ENCODE data around the gene KRT6C.

KRT6C gene

DNA sequence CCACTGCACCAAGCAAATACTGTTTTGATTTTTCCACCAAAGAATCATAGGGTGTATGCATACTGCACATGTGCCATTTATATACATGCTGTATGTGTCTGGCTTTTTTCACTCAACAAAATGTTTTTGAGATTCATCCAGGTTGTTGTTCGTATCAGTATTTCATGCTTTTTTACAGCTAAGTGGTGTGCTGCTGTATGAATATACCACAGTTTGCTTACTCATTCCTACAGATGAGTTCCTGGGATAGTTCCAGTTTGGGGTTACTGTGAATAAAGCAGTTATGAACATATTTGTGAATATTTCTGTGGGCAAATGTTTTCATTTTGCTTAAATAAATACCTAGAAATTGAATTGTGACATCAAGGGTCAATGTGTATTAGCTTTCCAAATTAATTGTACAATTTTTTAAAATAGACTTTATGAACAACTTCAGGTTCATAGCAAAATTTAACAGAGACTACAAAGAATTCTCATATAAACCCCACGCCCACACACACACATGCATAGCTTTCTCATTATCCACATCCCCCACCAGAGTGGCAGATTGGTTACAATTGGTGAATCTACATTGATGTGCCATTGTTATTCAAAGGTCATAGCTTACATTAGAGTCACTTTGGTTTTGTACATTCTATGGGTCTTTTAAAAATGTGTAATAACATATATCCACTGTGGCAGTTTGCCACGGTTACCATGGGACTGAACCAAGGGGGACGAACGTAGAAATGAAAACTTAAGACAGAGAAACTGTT is 26.4 kb upstream of the KRT6C start:
- TF ChIP-seq YY1 (IDR thresholded peaks at IDR 0.05; ENCODE audit: low read depth) (no peak), TCF12 (IDR thresholded peaks at IDR 0.05; ENCODE audit: low read depth) (no peak), EP300 (IDR thresholded peaks at IDR 0.05; ENCODE audit: borderline replicate concordance) (no peak), NFIC (IDR thresholded peaks at IDR 0.05) (no peak), TEAD4 (IDR thresholded peaks at IDR 0.05) (no peak), TAF1 (IDR thresholded peaks at IDR 0.05; ENCODE audit: low read depth) (no peak), EGR1 (IDR thresholded peaks at IDR 0.05) (no peak), ZBTB7A (IDR thresholded peaks at IDR 0.05; ENCODE audit: low read depth) (no peak), RAD21 (IDR thresholded peaks at IDR 0.05; ENCODE audit: low read depth) (no peak), CREB1 (IDR thresholded peaks at IDR 0.05; ENCODE audit: low read depth) (no peak), CEBPB (IDR thresholded peaks at IDR 0.05) (no peak), FOXM1 (IDR thresholded peaks at IDR 0.05; ENCODE audit: borderline replicate concordance, low read depth) (no peak)
- TF ChIP-seq, protein P1, sequence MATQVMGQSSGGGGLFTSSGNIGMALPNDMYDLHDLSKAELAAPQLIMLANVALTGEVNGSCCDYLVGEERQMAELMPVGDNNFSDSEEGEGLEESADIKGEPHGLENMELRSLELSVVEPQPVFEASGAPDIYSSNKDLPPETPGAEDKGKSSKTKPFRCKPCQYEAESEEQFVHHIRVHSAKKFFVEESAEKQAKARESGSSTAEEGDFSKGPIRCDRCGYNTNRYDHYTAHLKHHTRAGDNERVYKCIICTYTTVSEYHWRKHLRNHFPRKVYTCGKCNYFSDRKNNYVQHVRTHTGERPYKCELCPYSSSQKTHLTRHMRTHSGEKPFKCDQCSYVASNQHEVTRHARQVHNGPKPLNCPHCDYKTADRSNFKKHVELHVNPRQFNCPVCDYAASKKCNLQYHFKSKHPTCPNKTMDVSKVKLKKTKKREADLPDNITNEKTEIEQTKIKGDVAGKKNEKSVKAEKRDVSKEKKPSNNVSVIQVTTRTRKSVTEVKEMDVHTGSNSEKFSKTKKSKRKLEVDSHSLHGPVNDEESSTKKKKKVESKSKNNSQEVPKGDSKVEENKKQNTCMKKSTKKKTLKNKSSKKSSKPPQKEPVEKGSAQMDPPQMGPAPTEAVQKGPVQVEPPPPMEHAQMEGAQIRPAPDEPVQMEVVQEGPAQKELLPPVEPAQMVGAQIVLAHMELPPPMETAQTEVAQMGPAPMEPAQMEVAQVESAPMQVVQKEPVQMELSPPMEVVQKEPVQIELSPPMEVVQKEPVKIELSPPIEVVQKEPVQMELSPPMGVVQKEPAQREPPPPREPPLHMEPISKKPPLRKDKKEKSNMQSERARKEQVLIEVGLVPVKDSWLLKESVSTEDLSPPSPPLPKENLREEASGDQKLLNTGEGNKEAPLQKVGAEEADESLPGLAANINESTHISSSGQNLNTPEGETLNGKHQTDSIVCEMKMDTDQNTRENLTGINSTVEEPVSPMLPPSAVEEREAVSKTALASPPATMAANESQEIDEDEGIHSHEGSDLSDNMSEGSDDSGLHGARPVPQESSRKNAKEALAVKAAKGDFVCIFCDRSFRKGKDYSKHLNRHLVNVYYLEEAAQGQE (IDR thresholded peaks at IDR 0.05; ENCODE audit: low read depth) = no peak
- TF ChIP-seq, protein P2, sequence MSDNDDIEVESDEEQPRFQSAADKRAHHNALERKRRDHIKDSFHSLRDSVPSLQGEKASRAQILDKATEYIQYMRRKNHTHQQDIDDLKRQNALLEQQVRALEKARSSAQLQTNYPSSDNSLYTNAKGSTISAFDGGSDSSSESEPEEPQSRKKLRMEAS (IDR thresholded peaks at IDR 0.05) = no peak
- TF ChIP-seq, protein P3, sequence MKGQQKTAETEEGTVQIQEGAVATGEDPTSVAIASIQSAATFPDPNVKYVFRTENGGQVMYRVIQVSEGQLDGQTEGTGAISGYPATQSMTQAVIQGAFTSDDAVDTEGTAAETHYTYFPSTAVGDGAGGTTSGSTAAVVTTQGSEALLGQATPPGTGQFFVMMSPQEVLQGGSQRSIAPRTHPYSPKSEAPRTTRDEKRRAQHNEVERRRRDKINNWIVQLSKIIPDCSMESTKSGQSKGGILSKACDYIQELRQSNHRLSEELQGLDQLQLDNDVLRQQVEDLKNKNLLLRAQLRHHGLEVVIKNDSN (IDR thresholded peaks at IDR 0.05) = no peak

DNA sequence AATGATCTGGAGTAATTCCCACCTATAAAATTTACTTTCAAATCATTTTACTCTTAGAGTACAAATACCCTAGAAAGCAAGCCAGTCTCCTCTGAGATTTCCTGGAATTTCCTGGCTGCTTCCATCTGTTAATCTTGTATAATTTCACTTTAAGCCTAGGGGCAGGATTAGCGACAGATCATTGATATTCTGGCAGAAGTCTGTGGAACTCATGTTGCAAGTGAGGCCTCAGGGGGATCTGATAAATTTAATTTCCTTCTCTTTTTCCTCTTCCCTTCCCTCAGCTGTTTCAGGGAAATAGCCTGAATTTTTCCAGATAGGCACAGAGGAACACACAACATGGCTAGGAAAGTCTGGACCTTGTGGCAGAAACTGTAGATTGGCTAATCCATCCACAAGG is 25.3 kb upstream of the KRT6C start:
- TF ChIP-seq TCF12 (IDR thresholded peaks at IDR 0.05; ENCODE audit: low read depth) = no peak
- no peak for TF ChIP-seq EGR1 (IDR thresholded peaks at IDR 0.05)
- no peak for TF ChIP-seq NFIC (IDR thresholded peaks at IDR 0.05)
- TF ChIP-seq RAD21 (IDR thresholded peaks at IDR 0.05; ENCODE audit: low read depth) = no peak
- TF ChIP-seq ZBTB7A (IDR thresholded peaks at IDR 0.05; ENCODE audit: low read depth) = no peak
- no peak for TF ChIP-seq CEBPB (IDR thresholded peaks at IDR 0.05)
- TF ChIP-seq TEAD4 (IDR thresholded peaks at IDR 0.05) = no peak
- TF ChIP-seq EP300 (IDR thresholded peaks at IDR 0.05; ENCODE audit: borderline replicate concordance) = no peak
- TF ChIP-seq CREB1 (IDR thresholded peaks at IDR 0.05; ENCODE audit: low read depth) = no peak
- TF ChIP-seq TAF1 (IDR thresholded peaks at IDR 0.05; ENCODE audit: low read depth) = no peak
- no peak for TF ChIP-seq FOXM1 (IDR thresholded peaks at IDR 0.05; ENCODE audit: borderline replicate concordance, low read depth)
- no peak for TF ChIP-seq YY1 (IDR thresholded peaks at IDR 0.05; ENCODE audit: low read depth)
- TF ChIP-seq, protein P1 (IDR thresholded peaks at IDR 0.05; ENCODE audit: low read depth) = no peak
- TF ChIP-seq, protein P2 (IDR thresholded peaks at IDR 0.05) = no peak

DNA sequence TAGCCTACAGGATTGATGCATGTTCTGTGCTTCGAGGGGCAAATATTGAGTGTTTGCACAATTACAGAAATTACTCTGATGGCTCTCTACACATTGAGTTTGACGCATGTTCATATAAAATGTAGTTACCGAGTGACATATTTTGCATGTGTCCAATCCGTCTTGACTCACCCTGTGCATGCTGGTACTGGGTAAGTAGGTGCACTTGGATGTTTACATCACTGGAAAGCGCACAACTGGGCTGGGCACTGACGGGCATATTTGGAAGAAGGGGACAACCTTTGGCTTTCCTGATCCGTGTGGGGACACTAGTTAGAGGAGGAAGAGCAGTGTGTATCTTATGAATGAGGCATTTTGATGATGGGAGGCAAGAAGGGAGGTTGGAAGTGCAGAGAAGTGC is 24.4 kb upstream of the KRT6C start:
- TF ChIP-seq, protein P3 (IDR thresholded peaks at IDR 0.05) = no peak
- TF ChIP-seq EP300 (IDR thresholded peaks at IDR 0.05; ENCODE audit: borderline replicate concordance) (no peak), TAF1 (IDR thresholded peaks at IDR 0.05; ENCODE audit: low read depth) (no peak), RAD21 (IDR thresholded peaks at IDR 0.05; ENCODE audit: low read depth) (no peak), NFIC (IDR thresholded peaks at IDR 0.05) (no peak), CEBPB (IDR thresholded peaks at IDR 0.05) (no peak), YY1 (IDR thresholded peaks at IDR 0.05; ENCODE audit: low read depth) (no peak), ZBTB7A (IDR thresholded peaks at IDR 0.05; ENCODE audit: low read depth) (no peak)
- TF ChIP-seq, protein P1 (IDR thresholded peaks at IDR 0.05; ENCODE audit: low read depth) = no peak
- TF ChIP-seq, protein P2 (IDR thresholded peaks at IDR 0.05) = no peak

DNA sequence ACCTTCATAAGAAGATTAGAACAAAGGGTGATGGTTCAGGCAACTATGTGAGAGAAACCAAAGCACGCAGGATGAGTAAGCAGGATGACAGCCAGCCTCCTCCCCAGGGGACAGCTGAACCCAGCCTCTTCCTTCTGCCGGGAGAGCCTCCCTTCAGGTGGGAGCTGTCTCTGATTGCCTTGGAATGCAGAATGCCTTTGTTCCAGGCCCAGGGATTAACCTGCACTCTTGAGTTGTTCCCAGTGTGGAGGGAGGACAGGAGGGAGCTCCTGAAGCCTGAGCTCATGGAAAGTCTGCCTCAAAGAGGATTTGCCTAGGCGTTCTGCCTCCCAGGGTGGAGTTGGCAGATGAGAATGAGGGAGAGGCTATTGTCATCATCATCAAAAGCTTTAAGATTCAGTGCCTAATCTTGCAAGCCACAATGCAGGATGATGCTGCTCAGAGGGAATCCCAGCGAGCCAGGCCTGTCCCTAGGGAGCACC is 23.0 kb upstream of the KRT6C start:
- no peak for TF ChIP-seq CREB1 (IDR thresholded peaks at IDR 0.05; ENCODE audit: low read depth)
- TF ChIP-seq CEBPB (IDR thresholded peaks at IDR 0.05) = no peak
- TF ChIP-seq YY1 (IDR thresholded peaks at IDR 0.05; ENCODE audit: low read depth) = 0 out of 2 replicates have a peak, but pooled peaks have one; percentile 14
- TF ChIP-seq, protein P3 (IDR thresholded peaks at IDR 0.05) = no peak
- TF ChIP-seq TAF1 (IDR thresholded peaks at IDR 0.05; ENCODE audit: low read depth) = no peak
- TF ChIP-seq EGR1 (IDR thresholded peaks at IDR 0.05) = no peak
- TF ChIP-seq RAD21 (IDR thresholded peaks at IDR 0.05; ENCODE audit: low read depth) = peak; percentile 23; the same call in 1 of the 2 replicates
- TF ChIP-seq TEAD4 (IDR thresholded peaks at IDR 0.05) = peak; percentile 92
- TF ChIP-seq, protein P2 (IDR thresholded peaks at IDR 0.05) = peak; percentile 41; the same call in 1 of the 2 replicates
- 0 out of 2 replicates have a peak, but pooled peaks have one; percentile 43 for TF ChIP-seq ZBTB7A (IDR thresholded peaks at IDR 0.05; ENCODE audit: low read depth)
- TF ChIP-seq FOXM1 (IDR thresholded peaks at IDR 0.05; ENCODE audit: borderline replicate concordance, low read depth) = peak; percentile 62; the same call in 1 of the 2 replicates
- TF ChIP-seq NFIC (IDR thresholded peaks at IDR 0.05) = peak; percentile 61; the same call in 1 of the 2 replicates
- peak; percentile 85 for TF ChIP-seq TCF12 (IDR thresholded peaks at IDR 0.05; ENCODE audit: low read depth)
- peak; percentile 91 for TF ChIP-seq EP300 (IDR thresholded peaks at IDR 0.05; ENCODE audit: borderline replicate concordance)
- TF ChIP-seq, protein P1 (IDR thresholded peaks at IDR 0.05; ENCODE audit: low read depth) = no peak
